ENCODE results near the gene CLPTM1.

DNA sequence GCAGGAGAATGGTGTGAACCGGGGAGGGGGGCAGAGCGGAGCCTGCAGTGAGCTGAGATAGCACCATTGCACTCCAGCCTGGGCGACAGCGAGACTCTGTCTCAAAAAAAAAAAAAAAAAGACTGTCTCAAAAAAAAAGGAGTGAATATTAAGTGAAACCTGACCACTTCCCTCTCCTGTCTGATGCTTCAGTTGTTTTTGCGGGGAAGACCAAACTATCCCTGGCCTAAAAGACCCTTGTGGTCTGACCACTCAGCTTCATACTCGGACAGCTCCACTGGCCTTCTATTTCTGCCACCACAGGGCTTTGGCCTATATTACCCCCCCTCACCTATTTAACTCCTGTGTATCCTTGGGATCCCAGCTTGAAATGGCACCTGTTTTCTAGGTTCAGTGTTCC lies 85.9 kb downstream of the CLPTM1 start:
- TF ChIP-seq EZH2 (IDR thresholded peaks at IDR 0.05; ENCODE audit: borderline replicate concordance, insufficient read depth, low read length, poor library complexity, severe bottlenecking): no peak
- TF ChIP-seq, protein P1, sequence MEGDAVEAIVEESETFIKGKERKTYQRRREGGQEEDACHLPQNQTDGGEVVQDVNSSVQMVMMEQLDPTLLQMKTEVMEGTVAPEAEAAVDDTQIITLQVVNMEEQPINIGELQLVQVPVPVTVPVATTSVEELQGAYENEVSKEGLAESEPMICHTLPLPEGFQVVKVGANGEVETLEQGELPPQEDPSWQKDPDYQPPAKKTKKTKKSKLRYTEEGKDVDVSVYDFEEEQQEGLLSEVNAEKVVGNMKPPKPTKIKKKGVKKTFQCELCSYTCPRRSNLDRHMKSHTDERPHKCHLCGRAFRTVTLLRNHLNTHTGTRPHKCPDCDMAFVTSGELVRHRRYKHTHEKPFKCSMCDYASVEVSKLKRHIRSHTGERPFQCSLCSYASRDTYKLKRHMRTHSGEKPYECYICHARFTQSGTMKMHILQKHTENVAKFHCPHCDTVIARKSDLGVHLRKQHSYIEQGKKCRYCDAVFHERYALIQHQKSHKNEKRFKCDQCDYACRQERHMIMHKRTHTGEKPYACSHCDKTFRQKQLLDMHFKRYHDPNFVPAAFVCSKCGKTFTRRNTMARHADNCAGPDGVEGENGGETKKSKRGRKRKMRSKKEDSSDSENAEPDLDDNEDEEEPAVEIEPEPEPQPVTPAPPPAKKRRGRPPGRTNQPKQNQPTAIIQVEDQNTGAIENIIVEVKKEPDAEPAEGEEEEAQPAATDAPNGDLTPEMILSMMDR (IDR thresholded peaks at IDR 0.05; ENCODE audit: poor library complexity, severe bottlenecking): no peak
- TF ChIP-seq RAD21 (conservative IDR thresholded peaks at IDR 0.05): no peak
- TF ChIP-seq MXI1 (conservative IDR thresholded peaks at IDR 0.05; ENCODE audit: poor library complexity, severe bottlenecking): no peak
- no peak for TF ChIP-seq POLR2AphosphoS5 (IDR thresholded peaks at IDR 0.05)
